ENCODE measurements around the gene RASSF7.

The RASSF7 gene

GRCh38 chr11:586376-587316 is 25.9 kb downstream of the RASSF7 start:
- DNase-seq (ENCODE audit: low spot score): no peak

GRCh38 chr11:587546-587945 is 26.8 kb downstream of the RASSF7 start:
- DNase-seq (ENCODE audit: low spot score): no peak

- no peak for DNase-seq (ENCODE audit: low spot score)
Measured at GRCh38 chr11:587978-588380, 27.2 kb downstream of the RASSF7 start.

GRCh38 chr11:589798-590197 is 29.0 kb downstream of the RASSF7 start:
- no peak for DNase-seq (ENCODE audit: low spot score)

- DNase-seq (ENCODE audit: low spot score): no peak
Measured at GRCh38 chr11:590997-591396, 30.2 kb downstream of the RASSF7 start.

- no peak for DNase-seq (ENCODE audit: low spot score)
Measured at GRCh38 chr11:592501-592900, 31.7 kb downstream of the RASSF7 start.

GRCh38 chr11:592918-593317 is 32.1 kb downstream of the RASSF7 start:
- no peak for DNase-seq (ENCODE audit: low spot score)

GRCh38 chr11:593347-593746 is 32.6 kb downstream of the RASSF7 start:
- DNase-seq (ENCODE audit: low spot score): no peak

- DNase-seq (ENCODE audit: low spot score): no peak
Measured at GRCh38 chr11:595400-595799, 34.6 kb downstream of the RASSF7 start.

- DNase-seq (ENCODE audit: low spot score): no peak
Measured at GRCh38 chr11:596374-596773, 35.6 kb downstream of the RASSF7 start.

GRCh38 chr11:597166-597725 is 36.5 kb downstream of the RASSF7 start:
- DNase-seq (ENCODE audit: low spot score): no peak

GRCh38 chr11:598005-598680 is 37.4 kb downstream of the RASSF7 start:
- DNase-seq (ENCODE audit: low spot score): no peak

- DNase-seq (ENCODE audit: low spot score): no peak
Measured at GRCh38 chr11:601573-602245, 40.9 kb downstream of the RASSF7 start.

- DNase-seq (ENCODE audit: low spot score): no peak
Measured at GRCh38 chr11:603154-603553, 42.4 kb downstream of the RASSF7 start.

- no peak for DNase-seq (ENCODE audit: low spot score)
Measured at GRCh38 chr11:605286-606129, 44.7 kb downstream of the RASSF7 start.

- DNase-seq (ENCODE audit: low spot score): no peak
Measured at GRCh38 chr11:606245-606644, 45.5 kb downstream of the RASSF7 start.

- no peak for DNase-seq (ENCODE audit: low spot score)
Measured at GRCh38 chr11:607020-607780, 46.4 kb downstream of the RASSF7 start.

GRCh38 chr11:607971-608659 is 47.3 kb downstream of the RASSF7 start:
- DNase-seq (ENCODE audit: low spot score): no peak

GRCh38 chr11:608791-609251 is 48.1 kb downstream of the RASSF7 start:
- DNase-seq (ENCODE audit: low spot score): no peak

GRCh38 chr11:609341-609811 is 48.6 kb downstream of the RASSF7 start:
- DNase-seq (ENCODE audit: low spot score): no peak

All from COLO829 (cell line).